ENCODE data around the gene PPP2R3A. TPM values are rescaled to one million over a fixed set of nuclear protein-coding genes. Genes with fewer than 3 reads are reported as not detected.

Gene PPP2R3A
- total and polyA plus RNA-seq, 7 donors = 4.0 to 49.0 (median 32.9) TPM

DNA sequence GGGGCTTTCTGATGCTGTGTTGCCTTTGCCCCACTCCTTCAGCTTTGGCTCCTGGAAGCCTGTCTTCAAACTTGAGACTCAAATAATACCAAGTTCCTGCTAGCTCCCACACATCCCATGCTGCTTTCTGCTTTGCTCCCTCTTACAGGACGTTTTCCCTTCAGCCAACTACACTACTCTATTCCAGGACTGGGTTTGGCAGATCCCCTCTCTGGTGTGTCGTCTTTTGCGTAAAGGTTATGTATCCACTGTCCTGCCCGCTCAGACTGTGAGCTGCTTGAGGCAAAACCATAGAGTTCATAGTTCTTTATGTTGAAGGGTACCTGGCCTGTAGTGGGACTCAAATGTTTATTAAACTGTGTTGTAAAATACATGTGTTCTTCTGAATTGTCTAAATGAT lies 25.4 kb downstream of the PPP2R3A start:
- intact Hi-C loops (cut with DNase I) = no loop called here
- Histone ChIP-seq H3K36me3 (no peaks in the 10 kb centered on the region), H3K27me3 (no peaks in the 10 kb centered on the region), H3K4me3 (no peak overlapping the region), H3K9me3 (no peaks in the 10 kb centered on the region), H3K4me1 (peaks cover 0 to 78% (median 62%) of the 10 kb centered on the region in 4 donors), H3K27ac (peak overlapping the region in 3 of 4 donors; percentile 55 to 76 (median 71))
- WGBS, 2 donors = 90 to 91% methylated on average over 4 of the region's 4 CpGs
- TF ChIP-seq POLR2A (IDR thresholded peaks at IDR 0.05) (no peak), EP300 (IDR thresholded peaks at IDR 0.05) (no peak), POLR2AphosphoS5 (IDR thresholded peaks at IDR 0.05) (no peak)
- TF ChIP-seq, protein P1, sequence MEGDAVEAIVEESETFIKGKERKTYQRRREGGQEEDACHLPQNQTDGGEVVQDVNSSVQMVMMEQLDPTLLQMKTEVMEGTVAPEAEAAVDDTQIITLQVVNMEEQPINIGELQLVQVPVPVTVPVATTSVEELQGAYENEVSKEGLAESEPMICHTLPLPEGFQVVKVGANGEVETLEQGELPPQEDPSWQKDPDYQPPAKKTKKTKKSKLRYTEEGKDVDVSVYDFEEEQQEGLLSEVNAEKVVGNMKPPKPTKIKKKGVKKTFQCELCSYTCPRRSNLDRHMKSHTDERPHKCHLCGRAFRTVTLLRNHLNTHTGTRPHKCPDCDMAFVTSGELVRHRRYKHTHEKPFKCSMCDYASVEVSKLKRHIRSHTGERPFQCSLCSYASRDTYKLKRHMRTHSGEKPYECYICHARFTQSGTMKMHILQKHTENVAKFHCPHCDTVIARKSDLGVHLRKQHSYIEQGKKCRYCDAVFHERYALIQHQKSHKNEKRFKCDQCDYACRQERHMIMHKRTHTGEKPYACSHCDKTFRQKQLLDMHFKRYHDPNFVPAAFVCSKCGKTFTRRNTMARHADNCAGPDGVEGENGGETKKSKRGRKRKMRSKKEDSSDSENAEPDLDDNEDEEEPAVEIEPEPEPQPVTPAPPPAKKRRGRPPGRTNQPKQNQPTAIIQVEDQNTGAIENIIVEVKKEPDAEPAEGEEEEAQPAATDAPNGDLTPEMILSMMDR (IDR thresholded peaks at IDR 0.05) = no peak
- no peak for DNase-seq

DNA sequence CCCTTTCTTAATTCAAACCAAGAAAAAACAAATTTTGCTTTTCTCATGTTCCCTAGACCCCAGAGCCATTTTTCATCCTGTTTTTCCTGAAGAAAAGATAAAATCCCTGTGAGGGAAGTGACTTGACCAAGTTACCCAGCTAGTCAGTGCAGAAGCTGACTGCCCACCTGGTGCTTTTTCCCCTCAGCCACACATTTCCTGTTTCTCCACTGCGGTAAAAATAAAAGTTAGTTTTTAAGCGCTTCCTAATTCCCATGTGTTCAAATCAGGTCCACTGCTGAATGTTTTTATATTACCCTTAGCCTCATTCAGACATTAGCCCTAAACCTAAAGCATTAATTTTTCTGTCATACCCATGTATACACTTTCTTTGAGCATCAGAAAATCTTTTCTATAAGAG lies 26.1 kb downstream of the PPP2R3A start:
- 42 to 80% methylated on average over 2 of the region's 2 CpGs for WGBS, 2 donors
- H3K9me3 ChIP-seq = no peaks in the 10 kb centered on the region

DNA sequence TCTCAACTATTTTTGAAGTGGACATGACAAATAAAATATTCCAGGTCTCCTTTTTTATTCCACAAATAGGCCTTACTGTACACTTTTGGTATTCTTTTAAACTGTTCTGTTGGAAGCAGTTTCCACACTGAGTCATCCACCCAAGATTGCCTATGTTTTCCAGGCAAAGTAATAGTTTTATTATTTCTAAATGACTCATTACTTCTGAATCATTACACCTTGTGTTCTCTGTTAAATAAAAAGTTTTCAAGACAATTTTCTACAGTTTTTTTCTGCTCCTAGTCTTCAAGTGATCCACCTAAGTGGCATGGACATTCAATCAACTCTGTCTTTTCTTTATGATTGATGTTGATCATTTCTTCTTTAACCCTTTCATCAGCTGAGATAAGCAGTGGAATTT lies 26.5 kb downstream of the PPP2R3A start:
- peak in 2 of 4 donors; percentile 12 to 46 for TF ChIP-seq POLR2AphosphoS5 (IDR thresholded peaks at IDR 0.05)
- TF ChIP-seq POLR2A (IDR thresholded peaks at IDR 0.05) = no peak
- no peak for TF ChIP-seq EP300 (IDR thresholded peaks at IDR 0.05)
- intact Hi-C loops (cut with DNase I) = no loop called here
- Histone ChIP-seq H3K9me3 (no peaks in the 10 kb centered on the region), H3K27me3 (no peaks in the 10 kb centered on the region), H3K4me1 (peaks cover 0 to 85% (median 70%) of the 10 kb centered on the region in 4 donors), H3K27ac (peak overlapping the region; percentile 31 to 76 (median 56)), H3K4me3 (no peak overlapping the region), H3K36me3 (no peaks in the 10 kb centered on the region)
- DNase-seq = no peak

More for the DNA sequence above, 26.1 kb downstream of the PPP2R3A start:
- no peak for DNase-seq
- no peaks in the 10 kb centered on the region for H3K36me3 ChIP-seq
- intact Hi-C loops (cut with DNase I) = no loop called here
- H3K27ac ChIP-seq = peak overlapping the region; percentile 39 to 76 (median 63)
- H3K27me3 ChIP-seq = no peaks in the 10 kb centered on the region
- H3K4me1 ChIP-seq = peaks cover 0 to 81% (median 67%) of the 10 kb centered on the region in 4 donors
- no peak overlapping the region for H3K4me3 ChIP-seq
- no peak for TF ChIP-seq POLR2A (IDR thresholded peaks at IDR 0.05)
- TF ChIP-seq, protein P1 (IDR thresholded peaks at IDR 0.05) = no peak
- no peak for TF ChIP-seq EP300 (IDR thresholded peaks at IDR 0.05)
- no peak for TF ChIP-seq POLR2AphosphoS5 (IDR thresholded peaks at IDR 0.05)

DNA sequence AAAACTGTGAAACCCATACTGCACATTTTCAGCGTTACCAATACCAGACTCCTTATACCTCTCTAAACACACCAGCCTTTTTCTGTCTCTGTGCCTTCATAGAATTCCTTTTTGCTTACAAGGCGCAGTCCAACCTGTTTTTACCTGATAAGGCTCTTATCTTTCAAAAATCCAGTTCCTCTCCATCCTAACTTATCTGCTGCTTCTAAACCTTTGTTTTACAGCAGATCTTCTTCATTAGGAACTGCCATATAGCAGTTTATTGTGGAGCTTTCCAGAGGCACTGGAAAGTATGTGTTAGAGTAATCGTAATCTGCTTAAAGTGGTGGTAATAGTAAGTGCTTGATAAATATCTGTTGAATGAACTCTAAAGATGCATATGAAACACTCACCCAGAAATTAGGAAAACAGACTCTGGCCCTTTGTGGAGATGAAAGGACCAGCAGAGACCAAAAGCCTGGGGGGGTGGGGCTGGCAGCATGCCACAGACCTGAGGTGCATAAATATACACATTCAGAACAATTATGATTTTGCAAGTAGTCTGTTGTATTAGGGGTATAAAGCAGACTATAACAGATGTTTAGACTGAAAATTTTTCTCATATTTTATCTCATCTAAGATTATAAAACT lies 29.3 kb downstream of the PPP2R3A start:
- H3K4me1 ChIP-seq = peaks cover 0 to 82% (median 69%) of the 10 kb centered on the region in 4 donors
- H3K36me3 ChIP-seq = no peaks in the 10 kb centered on the region
- no peaks in the 10 kb centered on the region for H3K9me3 ChIP-seq
- DNase-seq = no peak
- 49 to 88% methylated on average over 3 of the region's 3 CpGs for WGBS, 2 donors
- intact Hi-C loops (cut with DNase I) = no loop called here
- no peak overlapping the region for H3K4me3 ChIP-seq
- H3K27me3 ChIP-seq = no peaks in the 10 kb centered on the region
- TF ChIP-seq EP300 (IDR thresholded peaks at IDR 0.05) = no peak
- no peak for TF ChIP-seq POLR2A (IDR thresholded peaks at IDR 0.05)
- TF ChIP-seq POLR2AphosphoS5 (IDR thresholded peaks at IDR 0.05) = no peak
- TF ChIP-seq, protein P1 (IDR thresholded peaks at IDR 0.05) = no peak
- H3K27ac ChIP-seq = peak overlapping the region; percentile 21 to 76 (median 66)

DNA sequence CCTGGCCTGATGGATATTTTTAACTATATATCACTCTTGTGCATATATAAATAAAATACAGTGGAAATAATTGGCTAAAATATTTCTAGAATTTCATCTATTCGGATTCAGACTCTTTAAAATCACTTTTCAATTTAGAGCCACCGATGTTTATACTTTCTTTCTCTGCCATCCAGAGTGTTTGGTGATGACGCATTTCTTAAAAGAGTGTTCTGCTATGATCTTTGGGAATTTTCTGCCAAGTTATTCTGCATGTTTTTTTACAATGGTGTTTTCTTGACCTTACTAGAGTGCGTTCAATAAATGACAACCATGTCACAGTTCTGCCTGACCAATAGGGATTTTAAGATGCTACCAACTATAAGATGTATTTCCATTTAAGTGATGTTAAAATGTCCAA lies 30.2 kb downstream of the PPP2R3A start:
- no peak for TF ChIP-seq EP300 (IDR thresholded peaks at IDR 0.05)
- no peak for TF ChIP-seq POLR2A (IDR thresholded peaks at IDR 0.05)
- TF ChIP-seq POLR2AphosphoS5 (IDR thresholded peaks at IDR 0.05) = peak in 1 of 4 donors; percentile 17
- no peak for DNase-seq
- H3K27me3 ChIP-seq = no peaks in the 10 kb centered on the region
- H3K4me1 ChIP-seq = peaks cover 0 to 74% (median 63%) of the 10 kb centered on the region in 4 donors
- intact Hi-C loops (cut with DNase I) = no loop called here
- WGBS, 2 donors = 89 to 96% methylated on average over 4 of the region's 4 CpGs
- no peaks in the 10 kb centered on the region for H3K36me3 ChIP-seq
- no peaks in the 10 kb centered on the region for H3K9me3 ChIP-seq
- peak overlapping the region; percentile 46 to 76 (median 66) for H3K27ac ChIP-seq
- H3K4me3 ChIP-seq = no peak overlapping the region
